ENCODE results near the gene STPG1.
"Not testable (repeated sequence)": the region's sequence is repeated elsewhere in the genome, so short reads cannot be mapped to it uniquely, and the experiment has no call there.

The STPG1 gene, protein sequence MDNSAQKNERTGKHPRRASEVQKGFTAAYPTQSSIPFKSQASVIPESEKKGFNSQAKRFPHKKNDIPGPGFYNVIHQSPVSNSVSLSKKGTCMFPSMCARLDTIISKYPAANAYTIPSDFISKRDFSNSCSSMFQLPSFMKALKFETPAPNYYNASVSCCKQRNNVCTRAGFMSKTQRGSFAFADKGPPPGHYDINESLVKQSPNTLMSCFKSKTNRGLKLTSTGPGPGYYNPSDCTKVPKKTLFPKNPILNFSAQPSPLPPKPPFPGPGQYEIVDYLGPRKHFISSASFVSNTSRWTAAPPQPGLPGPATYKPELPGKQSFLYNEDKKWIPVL

DNA sequence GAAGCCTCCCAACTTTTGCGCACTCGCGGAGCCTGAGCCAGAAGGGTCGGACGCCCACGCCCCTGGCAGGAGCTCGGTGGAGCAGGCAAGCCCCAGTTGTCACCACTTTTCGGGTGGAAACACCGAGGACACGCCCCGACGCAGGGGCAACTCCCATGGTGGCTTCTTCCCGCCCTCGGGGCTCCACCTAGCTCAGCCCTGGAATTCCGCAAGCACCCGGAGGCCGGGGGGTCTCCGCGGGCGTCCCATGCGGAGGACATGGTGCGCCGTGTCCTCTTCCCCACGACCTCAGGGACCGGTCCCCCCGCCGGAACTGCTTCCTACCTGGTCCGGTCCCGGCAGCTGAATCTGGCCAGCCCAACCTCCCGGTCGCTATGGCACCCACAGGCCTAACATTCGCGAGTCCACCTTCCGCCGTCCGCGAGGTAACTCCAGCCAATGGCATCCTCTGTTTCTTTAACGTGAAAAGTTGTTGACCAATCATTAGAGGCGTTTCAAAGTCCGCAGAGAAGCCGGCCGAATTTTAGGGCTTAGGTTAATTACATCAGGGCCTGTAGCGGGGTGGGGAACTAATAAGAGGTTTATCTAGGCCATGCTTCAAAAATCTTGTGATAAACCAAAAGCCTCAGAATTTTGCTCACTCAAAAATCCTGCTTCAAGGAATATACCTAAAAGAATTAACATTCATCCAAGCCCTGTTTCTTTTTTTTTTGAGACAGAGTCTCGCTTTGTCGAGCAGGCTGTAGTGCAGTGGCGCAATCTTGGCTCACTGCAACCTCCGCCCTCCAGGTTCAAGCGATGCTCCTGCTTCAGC lies at the start of gene STPG1:
Gene STPG1 (minus strand): TSS at position 433 of the 814 bp plus-strand sequence. CDS start 12,394 bp downstream, outside the sequence.
- DNase-seq (ENCODE audit: extremely low read depth in 1 of 2, low read depth in 1 of 2) = peak in 1 of 2 donors; percentile 50

DNA sequence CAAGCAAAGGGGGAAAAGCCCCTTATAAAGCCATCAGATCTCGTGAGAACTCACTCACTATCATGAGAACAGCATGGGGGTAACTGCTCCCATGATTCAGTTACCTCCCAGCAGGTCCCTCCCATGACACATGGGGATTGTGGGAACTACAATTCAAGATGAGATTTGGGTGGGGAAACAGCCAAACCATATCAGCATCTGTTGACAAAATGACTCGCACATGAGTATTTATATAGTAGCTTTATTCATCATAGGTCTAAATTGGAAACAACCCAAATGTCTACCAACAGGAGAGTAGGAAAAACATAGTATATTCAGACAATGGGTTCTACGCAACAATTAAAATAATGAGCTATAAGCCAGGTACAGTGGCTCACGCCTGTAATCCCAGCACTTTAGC lies 48.5 kb upstream of the STPG1 start:
- DNase-seq (ENCODE audit: extremely low read depth in 1 of 2, low read depth in 1 of 2) = not testable (repeated sequence)

DNA sequence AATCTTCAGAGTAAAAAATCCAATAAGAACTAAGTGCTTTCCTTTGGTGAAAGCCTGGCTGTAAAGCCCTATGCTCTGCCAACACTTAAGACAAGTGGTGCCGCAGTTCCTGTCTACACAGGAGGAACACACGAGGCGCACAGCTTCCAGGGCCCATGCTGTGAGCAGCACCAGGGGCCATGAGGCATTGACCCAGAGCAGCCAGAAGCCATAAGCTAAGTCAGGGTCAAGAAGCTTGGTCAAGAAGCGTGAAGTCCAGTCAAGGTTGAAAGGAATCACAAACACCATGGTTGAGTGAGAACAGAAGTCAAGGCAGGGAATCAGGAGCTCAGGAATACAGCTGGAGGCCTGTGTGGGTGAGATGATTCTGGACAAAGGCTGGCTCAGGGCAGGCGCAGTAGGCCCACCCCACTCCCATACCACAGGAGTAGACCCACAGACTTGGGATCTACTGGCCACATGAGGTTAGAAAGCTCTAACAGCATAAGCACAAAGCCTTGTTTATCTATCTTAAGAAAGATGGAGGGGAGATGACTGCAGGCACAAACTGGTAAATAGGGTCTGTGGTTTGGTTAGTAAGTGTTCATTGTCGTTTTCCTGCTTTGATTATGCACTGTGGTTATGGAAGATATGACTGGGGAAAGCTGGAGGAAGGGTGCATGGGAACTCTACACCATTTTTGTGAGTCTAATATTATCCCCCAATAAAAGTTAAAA lies 46.1 kb upstream of the STPG1 start:
- DNase-seq (ENCODE audit: extremely low read depth in 1 of 2, low read depth in 1 of 2) = no peak

DNA sequence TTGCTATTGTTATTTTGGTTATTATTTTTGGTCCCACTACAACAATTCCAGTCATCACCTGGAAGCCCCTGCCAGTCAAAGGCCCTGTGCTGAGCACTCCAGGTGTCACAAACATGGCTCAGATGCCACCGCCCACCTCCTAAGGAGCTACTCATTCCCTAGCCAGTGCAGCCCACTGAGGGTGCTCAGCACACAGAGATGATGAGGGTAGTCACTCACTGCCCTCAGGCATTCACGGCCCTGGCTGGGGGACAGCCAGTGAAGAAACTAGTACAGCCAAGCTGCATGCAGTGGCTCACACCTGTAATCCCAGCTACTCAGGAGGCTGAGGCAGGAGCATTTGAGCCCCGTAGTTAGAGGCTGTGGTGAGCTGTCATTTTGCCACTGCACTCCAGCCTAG lies 44.3 kb upstream of the STPG1 start:
- no peak for DNase-seq (ENCODE audit: extremely low read depth in 1 of 2, low read depth in 1 of 2)

DNA sequence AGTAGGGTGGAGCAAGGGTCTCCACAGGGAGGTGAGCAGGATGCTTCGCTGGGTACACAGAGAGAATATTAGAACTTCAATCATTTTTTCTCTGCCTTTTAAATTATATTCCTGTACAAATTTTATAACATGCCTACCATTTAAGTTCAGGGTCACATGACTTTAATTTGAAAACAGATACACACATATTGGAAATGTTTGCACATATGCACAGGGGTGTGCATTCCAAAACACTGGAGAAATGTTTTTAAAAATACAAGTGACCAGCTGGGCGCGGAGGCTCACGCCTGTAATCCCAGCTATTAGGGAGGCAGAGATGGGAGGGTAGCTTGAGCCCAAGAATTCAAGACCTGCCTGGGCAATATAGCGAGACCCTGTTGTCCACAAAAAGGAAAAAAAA lies 41.7 kb upstream of the STPG1 start:
- DNase-seq (ENCODE audit: extremely low read depth in 1 of 2, low read depth in 1 of 2) = no peak

DNA sequence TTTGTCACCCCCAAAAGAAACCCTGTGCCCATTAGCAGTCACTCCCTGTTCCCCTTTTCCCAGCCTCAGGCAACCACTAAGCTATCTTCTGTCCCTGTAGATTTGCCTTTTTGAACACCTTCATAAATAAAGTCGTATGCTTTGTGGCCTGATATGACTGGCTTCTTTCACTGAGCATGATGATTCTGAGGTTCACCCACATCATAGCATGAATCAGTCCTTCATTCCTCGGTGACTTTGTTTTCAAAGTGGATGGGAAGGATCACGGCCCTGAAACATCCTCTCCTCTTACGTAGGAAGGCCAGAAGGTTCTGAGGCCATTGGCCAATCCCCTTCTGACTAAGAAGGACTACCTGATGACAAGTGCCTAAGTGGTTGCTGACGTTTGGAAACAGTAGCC lies 41.1 kb upstream of the STPG1 start:
- DNase-seq (ENCODE audit: extremely low read depth in 1 of 2, low read depth in 1 of 2) = no peak

DNA sequence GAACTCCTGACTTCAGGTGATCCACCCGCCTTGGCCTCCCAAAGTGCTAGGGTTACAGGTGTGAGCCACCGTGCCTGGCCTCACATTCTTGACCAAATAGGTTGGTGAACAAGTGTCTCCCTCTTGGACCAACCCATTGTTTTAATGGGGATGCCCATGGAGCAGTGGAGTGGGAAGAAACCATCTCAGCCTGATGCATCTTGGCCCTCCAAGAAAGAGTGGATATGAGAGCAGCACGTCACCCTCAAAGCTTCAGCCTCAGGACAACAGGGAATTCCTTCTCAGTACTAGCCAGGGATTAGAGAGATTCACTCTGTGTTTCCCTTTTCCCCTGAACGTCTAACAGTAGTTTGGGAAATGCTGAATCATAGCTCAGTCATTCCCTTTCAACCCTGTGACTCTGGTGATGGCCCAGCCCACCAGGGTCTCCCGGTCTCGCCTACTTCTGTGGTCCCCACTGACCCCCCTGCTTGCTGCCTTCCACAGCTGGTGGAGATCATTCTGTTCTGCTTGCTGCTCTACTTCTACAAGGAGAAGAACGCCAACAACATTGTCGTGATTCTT lies 39.4 kb upstream of the STPG1 start:
- no peak for DNase-seq (ENCODE audit: extremely low read depth in 1 of 2, low read depth in 1 of 2)

DNA sequence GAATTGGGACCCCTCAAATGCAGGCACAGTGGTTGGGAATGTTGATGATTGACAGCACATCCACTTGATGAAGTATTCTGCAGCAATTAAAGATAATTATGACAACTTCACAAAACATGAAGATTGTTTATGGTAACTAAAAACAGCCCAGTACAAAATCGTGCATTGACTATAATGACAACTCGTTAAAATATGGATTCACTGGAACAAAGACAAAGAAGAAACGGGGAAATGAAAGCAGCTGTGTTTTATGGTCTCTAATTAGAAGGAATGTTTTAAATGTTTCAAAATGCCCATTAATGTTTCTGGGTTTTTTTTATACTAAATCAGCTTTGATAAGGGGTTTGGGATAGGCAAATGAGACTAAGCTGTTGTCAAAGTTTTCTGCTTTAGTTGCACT lies 38.2 kb upstream of the STPG1 start:
- DNase-seq (ENCODE audit: extremely low read depth in 1 of 2, low read depth in 1 of 2) = no peak

DNA sequence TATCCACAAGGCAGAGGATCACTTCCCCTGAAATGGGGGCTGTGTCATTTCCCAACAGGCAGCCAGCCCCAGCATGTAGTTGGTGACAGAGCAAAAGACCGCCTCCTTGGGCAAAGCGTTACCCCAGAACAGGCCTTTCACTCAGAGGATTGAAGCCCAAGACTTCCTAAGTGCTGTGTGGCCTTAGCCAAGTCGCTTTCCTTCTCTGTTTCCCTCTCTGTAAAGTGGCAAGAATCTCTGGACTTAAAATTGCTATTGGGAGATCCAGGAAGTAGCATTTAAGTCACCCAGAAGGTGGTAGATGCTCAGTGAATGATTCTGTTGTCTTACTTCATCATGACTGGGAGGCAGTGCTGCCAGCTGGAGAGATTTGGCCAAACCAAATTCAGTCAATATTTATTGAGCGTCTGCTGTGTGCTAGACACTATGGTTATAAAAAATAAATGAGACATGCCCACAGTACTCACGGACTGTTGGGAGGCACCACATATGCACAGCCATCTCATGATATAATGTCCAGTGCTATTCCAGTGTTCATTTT lies 37.3 kb upstream of the STPG1 start:
- no peak for DNase-seq (ENCODE audit: extremely low read depth in 1 of 2, low read depth in 1 of 2)

DNA sequence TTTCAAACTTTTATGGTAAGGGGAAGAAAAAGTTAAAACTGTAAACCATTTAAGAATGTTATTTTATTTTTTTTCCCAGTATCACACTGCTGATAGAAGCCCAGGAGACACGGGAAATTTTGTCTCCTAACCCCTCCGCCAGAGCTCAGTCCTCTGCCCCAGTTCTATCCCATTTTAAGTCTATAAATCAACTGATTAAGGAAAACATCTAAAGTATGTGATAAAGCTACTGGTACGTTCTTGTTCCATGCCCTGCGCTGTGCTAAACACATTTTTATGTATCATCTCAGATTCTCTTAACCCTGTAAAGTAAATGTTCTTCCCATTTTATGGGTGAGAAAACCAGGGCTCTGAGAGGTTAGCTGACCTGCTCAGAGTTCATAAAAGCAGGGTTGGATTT lies 36.7 kb upstream of the STPG1 start:
- DNase-seq (ENCODE audit: extremely low read depth in 1 of 2, low read depth in 1 of 2) = no peak

DNA sequence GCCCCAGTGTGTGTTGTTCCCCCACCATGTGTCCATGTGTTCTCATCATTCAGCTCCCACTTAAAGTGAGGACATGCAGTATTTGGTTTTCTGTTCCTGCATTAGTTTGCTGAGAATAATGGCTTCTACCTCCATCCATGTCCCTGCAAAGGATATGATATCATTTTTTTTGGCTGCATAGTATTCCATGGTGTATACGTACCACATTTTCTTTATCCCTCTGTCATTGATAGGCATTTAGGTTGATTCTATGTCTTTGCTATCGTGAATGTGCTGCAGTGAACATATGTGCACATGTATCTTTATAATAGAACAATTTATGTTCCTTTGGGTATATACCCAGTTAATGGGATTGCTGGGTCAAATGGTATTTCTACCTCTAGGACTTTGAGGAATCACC lies 32.9 kb upstream of the STPG1 start:
- DNase-seq (ENCODE audit: extremely low read depth in 1 of 2, low read depth in 1 of 2) = not testable (repeated sequence)

DNA sequence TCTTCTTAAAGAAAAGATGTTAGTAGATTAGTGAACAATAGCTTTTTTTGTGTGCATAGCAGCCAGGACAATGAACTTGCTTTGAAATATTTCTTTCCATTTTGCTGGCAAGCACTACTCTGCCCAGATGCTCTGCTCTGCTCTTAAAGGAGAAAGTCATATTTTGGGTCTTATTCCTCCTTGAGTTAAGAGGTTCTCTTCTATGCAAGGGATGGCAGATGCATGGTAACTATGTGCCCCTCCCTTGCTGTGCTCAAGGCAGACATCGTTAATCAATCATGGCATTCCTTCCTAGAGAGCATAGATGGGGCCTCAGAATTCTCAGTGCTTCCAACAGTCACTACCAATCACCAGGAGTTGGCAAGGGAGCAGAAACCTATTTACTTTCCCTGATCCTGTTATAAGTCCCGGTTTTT lies 29.7 kb upstream of the STPG1 start:
- DNase-seq (ENCODE audit: extremely low read depth in 1 of 2, low read depth in 1 of 2) = no peak

DNA sequence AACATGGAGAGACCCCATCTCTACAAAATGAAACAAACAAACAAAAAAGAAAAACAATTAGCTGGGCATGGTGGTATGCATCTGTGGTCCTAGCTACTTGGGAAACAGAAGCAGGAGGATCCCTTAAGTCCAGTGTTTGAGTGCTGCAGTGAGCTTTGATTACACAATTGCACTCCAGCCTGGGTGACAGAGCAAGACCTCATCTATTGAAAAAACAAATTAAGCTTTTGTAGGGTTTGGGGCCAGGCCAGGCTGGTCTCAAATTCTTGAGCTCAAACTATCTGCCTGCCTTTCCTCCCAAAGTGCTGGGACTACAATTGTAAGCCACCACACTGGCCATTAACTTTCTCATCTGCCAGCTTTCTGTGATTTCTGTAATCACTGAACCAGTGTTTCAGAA lies 29.2 kb upstream of the STPG1 start:
- DNase-seq (ENCODE audit: extremely low read depth in 1 of 2, low read depth in 1 of 2) = no peak

DNA sequence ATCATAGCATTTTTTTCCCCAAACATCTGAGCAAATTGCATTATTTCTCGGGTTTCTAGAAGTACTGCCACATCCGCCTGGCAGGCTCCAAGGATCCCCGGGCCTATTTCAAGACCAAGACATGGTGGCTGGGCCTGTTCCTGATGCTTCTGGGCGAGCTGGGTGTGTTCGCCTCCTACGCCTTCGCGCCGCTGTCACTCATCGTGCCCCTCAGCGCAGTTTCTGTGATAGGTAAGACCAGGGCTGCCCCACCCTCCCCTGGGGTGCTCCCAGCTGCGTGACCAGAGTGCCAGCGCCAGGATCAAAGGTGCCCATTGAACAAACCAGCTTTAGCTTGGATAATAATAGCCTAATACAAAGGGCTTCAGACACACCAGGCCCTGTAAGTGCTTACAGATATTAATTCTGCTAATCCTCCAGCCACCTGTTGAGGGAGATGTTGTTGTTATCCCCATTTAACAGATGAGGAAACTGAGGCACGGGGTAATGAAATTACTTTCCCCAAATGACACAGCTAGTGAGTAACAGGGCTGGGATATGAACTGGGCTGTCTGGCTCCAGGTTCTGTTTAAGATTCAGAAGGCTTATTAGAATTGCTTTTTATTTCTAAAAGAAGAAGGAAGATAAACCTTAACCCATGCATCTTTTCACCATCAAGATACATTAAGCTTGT lies 28.6 kb upstream of the STPG1 start:
- DNase-seq (ENCODE audit: extremely low read depth in 1 of 2, low read depth in 1 of 2) = no peak

DNA sequence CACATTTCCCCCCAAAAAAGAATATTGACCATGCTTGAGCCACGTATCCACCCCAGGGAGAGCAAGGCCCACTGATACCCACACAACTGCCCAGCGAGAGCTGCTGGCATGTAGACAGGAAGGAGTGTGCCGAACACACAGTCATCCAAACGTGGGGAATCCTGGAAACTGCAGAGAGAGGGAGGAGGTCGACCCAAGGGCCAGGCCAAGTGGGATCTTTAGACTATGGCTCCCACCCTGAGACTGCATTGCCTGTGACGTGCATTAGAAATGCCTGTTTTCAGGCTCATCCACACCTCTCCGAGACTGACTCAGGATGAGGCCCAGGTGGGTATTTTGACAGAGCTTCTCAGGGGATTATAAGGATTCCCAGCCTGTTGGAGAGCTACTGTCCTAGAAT lies 27.9 kb upstream of the STPG1 start:
- no peak for DNase-seq (ENCODE audit: extremely low read depth in 1 of 2, low read depth in 1 of 2)

DNA sequence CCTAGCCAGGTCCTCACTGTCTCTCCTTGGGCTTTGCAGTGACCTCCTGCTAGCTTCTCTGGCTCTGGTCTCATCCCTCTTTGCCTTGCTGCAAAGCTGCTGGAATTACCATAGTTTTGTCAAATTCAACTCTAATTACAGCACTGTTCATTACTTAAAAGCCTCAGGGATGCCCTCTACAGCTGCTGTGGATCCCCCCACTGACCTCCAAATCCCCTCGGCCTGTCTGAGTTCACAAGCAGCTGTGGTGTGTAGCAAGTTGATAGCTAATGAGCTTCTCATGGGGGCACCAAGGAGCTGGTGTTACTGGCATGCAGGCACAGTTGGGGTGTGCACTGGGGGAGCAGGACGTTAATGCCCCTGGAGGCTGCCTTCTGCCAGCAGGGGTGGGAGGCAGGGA lies 26.9 kb upstream of the STPG1 start:
- no peak for DNase-seq (ENCODE audit: extremely low read depth in 1 of 2, low read depth in 1 of 2)

DNA sequence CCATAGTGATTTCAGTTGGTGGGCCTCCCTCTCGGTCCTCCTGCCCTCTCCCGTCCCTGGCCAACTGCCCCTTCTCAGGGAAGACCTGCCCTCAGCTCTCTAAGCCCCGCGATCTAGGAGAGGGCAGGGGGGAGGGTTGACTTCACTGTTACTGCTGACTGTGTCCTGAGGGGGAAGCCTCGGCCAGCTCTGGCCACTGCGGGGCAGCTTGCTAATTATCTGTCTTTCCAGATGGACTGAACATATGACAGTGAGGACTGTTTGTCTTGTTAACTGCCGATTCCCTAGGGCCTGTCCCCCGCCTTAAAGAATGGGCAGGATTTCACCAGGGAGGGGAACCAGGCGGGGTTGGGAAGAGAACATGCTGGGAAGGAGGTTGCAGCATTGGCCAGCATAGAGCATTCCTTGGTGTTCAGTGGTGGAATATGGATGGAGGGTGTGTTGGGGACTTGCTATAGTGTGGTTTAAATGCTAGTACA lies 24.9 kb upstream of the STPG1 start:
- no peak for DNase-seq (ENCODE audit: extremely low read depth in 1 of 2, low read depth in 1 of 2)

DNA sequence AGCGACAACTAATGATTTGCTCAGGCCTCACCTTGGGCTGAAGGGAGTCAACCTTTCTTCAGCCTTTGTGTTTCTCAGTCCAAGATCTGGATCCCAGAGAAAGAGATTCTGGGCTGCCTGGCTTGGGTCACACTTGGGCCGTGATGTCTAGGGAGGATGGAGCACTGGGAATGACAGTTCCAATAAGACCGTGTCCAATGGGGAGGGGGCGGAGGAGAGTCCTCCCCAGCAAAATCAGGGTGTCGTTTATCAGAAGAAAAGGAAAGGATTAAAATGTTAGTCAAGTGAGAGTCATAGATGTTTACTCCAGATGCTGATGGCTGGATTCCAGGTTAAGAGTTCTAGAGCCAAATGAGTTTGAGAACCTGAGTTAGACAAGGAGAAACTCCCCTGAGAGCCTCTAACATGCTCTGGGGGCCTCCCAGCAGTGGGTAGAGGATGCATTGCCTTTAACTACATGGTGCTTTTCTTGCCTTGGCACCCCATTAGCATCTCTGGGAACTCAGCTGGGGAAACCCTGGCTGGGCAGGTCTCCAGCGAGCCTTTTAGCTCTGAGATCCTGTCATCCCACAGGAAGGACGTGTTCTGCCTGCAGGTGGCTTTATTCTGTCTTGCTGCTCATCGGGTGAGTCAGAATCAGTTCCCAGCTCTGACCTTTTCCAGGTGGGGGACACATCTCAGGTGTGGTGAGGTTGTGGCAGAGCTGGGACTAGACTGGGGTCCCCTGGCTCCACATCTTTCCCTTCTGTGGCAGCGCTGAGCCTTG lies 24.2 kb upstream of the STPG1 start:
- DNase-seq (ENCODE audit: extremely low read depth in 1 of 2, low read depth in 1 of 2) = no peak

DNA sequence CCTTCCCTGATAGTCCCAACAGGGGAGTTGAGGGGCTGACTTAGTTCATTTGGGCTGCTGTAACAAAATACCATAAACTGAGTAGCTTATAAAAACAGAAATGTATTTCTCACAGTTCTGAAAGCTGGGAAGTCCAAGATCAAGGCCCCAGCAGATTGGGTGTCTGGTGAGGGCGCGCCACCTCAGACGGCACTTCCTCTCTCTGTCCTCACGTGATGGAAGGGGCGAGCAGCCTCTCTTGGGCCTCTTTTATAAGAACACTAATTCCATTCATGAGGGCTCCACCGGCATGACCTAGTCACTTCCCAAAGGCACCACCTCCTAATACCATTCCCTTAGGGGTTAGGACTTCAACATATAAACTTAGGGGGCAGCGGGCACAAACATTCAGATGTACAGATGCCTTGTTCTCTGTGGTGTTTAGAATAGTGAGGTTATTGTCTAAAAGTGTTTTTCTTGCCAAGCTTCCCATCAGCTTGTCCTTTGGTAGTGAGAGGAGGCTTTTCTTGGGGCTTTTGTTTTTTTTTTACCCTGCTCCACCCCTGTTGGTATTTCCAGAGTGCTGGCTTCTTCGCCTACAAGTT lies 22.3 kb upstream of the STPG1 start:
- DNase-seq (ENCODE audit: extremely low read depth in 1 of 2, low read depth in 1 of 2) = no peak
